DOHH2 (cell line): ENCODE data around the gene PLIN5.
"Not testable (repeated sequence)": the region's sequence is repeated elsewhere in the genome, so short reads cannot be mapped to it uniquely, and the experiment has no call there.

Source experiments
- H3F3A ChIP-seq: fragments of 200-600 bp; sonication (generic), shearing (Covaris generic); 2 replicates; pipeline ENCODE4 v1.6.0; 2016; ENCODE audit warnings: antibody characterized with exemption, mild to moderate bottlenecking; ENCODE audit not compliant: control insufficient read depth, insufficient read depth
- H3K27ac ChIP-seq: fragments of 200-600 bp; sonication (generic); 2 replicates; pipeline ENCODE4 v1.5.1; 2014; ENCODE audit warnings: low read depth, mild to moderate bottlenecking, low read length, moderate library complexity
- H3K27me3 ChIP-seq: fragments of 200-600 bp; sonication (generic); 2 replicates; pipeline ENCODE4 v1.6.1; 2014; ENCODE audit warnings: mild to moderate bottlenecking, low read length, mixed read lengths; ENCODE audit not compliant: control insufficient read depth
- H3K36me3 ChIP-seq: fragments of 200-600 bp; sonication (generic); 2 replicates; pipeline ENCODE4 v1.6.1; 2014; ENCODE audit warnings: mild to moderate bottlenecking, low read length, moderate library complexity, mixed read lengths; ENCODE audit not compliant: control insufficient read depth
- H3K4me1 ChIP-seq: fragments of 200-600 bp; sonication (generic); 2 replicates; pipeline ENCODE4 v1.6.1; 2014; ENCODE audit warnings: mild to moderate bottlenecking, low read length, mixed read lengths; ENCODE audit not compliant: control insufficient read depth
- H3K4me2 ChIP-seq: fragments of 200-600 bp; sonication (generic); 2 replicates; pipeline ENCODE4 v1.6.0; 2014; ENCODE audit warnings: mild to moderate bottlenecking, low read length, moderate library complexity
- H3K4me3 ChIP-seq: fragments of 200-600 bp; sonication (generic); 2 replicates; pipeline ENCODE4 v1.5.1; 2014; ENCODE audit warnings: mild to moderate bottlenecking, low read length, mixed read lengths
- H3K79me2 ChIP-seq: fragments of 200-600 bp; sonication (generic); 2 replicates; pipeline ENCODE4 v1.6.1; 2014; ENCODE audit warnings: mild to moderate bottlenecking, low read length, mixed read lengths; ENCODE audit not compliant: control insufficient read depth
- H3K9me2 ChIP-seq: fragments of 200-600 bp; sonication (generic); replicated peaks from 2 replicates; pipeline ENCODE4 v1.6.1; 2014; ENCODE audit warnings: mild to moderate bottlenecking, low read length, mixed read lengths; ENCODE audit not compliant: control insufficient read depth
- H3K9me3 ChIP-seq: fragments of 200-600 bp; sonication (generic); 2 replicates; pipeline ENCODE4 v1.6.1; 2014; ENCODE audit warnings: antibody characterized with exemption, low read length, mixed read lengths; ENCODE audit not compliant: control insufficient read depth, insufficient read depth
- H4K20me1 ChIP-seq: fragments of 200-600 bp; sonication (generic); 2 replicates; pipeline ENCODE4 v1.6.0; 2014; ENCODE audit warnings: low read depth, mild to moderate bottlenecking, antibody characterized with exemption, low read length, moderate library complexity; ENCODE audit not compliant: control insufficient read depth, insufficient read depth
- EZH2phosphoT487 ChIP-seq: fragments of 200-600 bp; sonication (generic); IDR thresholded peaks from 2 replicates; pipeline ENCODE4 v1.6.1; 2017; ENCODE audit warnings: borderline replicate concordance, mild to moderate bottlenecking, antibody characterized with exemption, low read length, moderate library complexity, mixed read lengths
- TF ChIP-seq, protein P1 (sequence below): fragments of 200-600 bp; sonication (generic); IDR thresholded peaks from one replicate; pipeline ENCODE4 v1.5.1; 2014; ENCODE audit warnings: antibody characterized with exemption, mild to moderate bottlenecking, low read depth, low read length; ENCODE audit not compliant: poor library complexity, severe bottlenecking

The PLIN5 gene

DNA sequence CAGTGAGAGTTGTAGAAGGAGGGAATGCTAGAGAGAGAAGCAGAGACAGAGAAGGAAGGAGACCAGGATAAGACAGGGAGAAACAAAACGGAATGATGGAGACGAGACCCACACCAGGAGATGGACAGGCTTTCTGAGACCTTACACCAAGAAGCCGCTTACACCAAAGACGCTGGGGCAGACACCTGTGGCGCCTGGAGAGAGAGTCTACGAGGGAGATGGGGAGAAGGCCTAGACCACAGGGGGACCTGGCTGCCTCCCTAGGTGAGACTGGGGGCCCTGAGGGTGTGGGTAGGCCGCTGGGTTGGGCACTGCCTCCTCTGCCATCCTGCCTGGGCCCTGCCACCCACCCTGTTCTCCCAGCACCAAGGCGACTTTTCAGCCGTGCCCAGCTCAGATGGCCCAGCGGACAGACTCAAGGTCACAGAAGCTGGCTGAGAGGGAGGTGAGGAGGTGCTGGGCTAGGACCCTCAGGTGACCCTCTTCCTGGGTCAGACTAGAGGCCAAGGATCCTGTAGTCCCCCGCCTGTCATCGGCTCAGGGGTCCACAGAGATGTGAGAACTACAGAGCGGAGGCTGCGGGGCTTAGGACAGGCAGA lies 5.0 kb downstream of the PLIN5 start:
- peaks cover 5% of the 10 kb centered on the region for H3K4me1 ChIP-seq
- no peak overlapping the region for H3K4me2 ChIP-seq
- H3K4me3 ChIP-seq = no peak overlapping the region
- no peak overlapping the region for H3K27ac ChIP-seq
- no peaks in the 10 kb centered on the region for H3F3A ChIP-seq
- H4K20me1 ChIP-seq = no peaks in the 10 kb centered on the region
- no peaks in the 10 kb centered on the region for H3K9me2 ChIP-seq
- no peaks in the 10 kb centered on the region for H3K9me3 ChIP-seq
- H3K36me3 ChIP-seq = no peaks in the 10 kb centered on the region
- H3K79me2 ChIP-seq = no peaks in the 10 kb centered on the region
- H3K27me3 ChIP-seq = 0 out of 2 replicates have a peak, but pooled peaks cover 2% of the 10 kb centered on the region
- TF ChIP-seq, protein P1, sequence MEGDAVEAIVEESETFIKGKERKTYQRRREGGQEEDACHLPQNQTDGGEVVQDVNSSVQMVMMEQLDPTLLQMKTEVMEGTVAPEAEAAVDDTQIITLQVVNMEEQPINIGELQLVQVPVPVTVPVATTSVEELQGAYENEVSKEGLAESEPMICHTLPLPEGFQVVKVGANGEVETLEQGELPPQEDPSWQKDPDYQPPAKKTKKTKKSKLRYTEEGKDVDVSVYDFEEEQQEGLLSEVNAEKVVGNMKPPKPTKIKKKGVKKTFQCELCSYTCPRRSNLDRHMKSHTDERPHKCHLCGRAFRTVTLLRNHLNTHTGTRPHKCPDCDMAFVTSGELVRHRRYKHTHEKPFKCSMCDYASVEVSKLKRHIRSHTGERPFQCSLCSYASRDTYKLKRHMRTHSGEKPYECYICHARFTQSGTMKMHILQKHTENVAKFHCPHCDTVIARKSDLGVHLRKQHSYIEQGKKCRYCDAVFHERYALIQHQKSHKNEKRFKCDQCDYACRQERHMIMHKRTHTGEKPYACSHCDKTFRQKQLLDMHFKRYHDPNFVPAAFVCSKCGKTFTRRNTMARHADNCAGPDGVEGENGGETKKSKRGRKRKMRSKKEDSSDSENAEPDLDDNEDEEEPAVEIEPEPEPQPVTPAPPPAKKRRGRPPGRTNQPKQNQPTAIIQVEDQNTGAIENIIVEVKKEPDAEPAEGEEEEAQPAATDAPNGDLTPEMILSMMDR = no peak
- no peak for TF ChIP-seq EZH2phosphoT487

DNA sequence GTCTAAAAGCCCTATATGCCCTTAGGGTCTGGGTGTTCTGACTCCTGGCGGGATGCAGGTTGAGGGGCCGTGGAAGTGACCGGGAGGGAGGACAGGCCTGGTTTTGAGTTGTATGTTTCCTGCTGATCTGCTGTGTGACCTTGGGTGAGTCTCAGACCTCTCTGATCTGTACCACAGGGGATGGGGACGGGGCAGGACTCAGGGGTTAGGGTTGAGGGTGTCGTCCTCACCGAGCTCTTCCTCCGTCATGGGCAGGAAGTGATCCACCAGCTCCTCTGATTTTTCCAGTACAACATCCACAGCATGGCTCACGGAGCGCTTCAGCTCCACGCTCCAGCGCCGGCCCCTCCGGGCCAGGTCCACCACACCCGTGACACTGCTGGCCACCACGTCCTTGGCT lies 6.2 kb downstream of the PLIN5 start:
- H3K27me3 ChIP-seq = no peaks in the 10 kb centered on the region
- H3K4me2 ChIP-seq = no peak overlapping the region
- no peaks in the 10 kb centered on the region for H3K36me3 ChIP-seq
- no peaks in the 10 kb centered on the region for H3K79me2 ChIP-seq
- no peaks in the 10 kb centered on the region for H4K20me1 ChIP-seq
- no peaks in the 10 kb centered on the region for H3K4me1 ChIP-seq
- no peaks in the 10 kb centered on the region for H3K9me3 ChIP-seq
- H3K4me3 ChIP-seq = no peak overlapping the region
- TF ChIP-seq, protein P1 = no peak
- no peak for TF ChIP-seq EZH2phosphoT487
- H3F3A ChIP-seq = no peaks in the 10 kb centered on the region
- no peaks in the 10 kb centered on the region for H3K9me2 ChIP-seq
- no peak overlapping the region for H3K27ac ChIP-seq

DNA sequence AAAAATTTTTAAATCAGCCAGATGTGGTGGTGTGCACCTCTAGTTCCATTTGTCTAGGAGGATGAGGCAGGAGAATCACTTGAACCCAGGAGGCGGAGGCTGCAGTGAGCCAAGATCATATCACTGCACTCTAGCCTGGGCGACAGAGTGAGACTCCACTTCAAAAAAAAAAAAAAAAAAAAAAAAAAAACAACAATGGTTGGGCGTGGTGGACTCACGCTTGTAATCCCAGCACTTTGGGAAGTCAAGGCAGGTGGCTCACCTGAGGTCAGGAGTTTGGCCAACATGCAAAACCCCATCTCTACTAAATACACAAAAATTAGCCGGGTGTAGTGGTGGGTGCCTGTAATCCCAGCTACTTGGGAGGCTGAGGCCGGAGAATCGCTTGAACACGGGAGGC lies 7.6 kb downstream of the PLIN5 start:
- H3K27me3 ChIP-seq, H3K4me3 ChIP-seq, H3K79me2 ChIP-seq, H4K20me1 ChIP-seq, H3K36me3 ChIP-seq, H3K9me2 ChIP-seq, H3K9me3 ChIP-seq, H3K4me1 ChIP-seq, H3F3A ChIP-seq, H3K27ac ChIP-seq, H3K4me2 ChIP-seq: not testable (repeated sequence)

DNA sequence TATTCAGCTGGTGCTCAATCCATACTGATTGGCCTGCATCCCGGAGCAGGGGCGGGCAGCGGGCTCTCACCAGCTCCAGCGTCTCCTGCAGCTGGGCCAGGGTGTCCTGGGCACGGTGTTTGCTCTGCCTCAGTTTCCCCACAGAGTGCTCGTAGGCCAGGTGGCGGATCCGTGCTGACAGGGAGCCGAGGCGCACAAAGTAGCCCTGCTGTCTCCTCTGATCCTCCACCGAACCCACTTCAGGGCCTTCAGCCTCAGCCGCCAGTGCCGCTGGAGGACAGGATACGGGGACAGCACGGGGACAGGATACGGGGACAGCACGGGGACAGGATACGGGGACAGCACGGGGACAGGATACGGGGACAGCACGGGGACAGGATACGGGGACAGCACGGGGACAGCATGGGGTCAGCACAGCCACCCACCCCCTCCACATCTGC lies 9.4 kb downstream of the PLIN5 start:
- Histone ChIP-seq H3K9me2 (no peaks in the 10 kb centered on the region), H3K79me2 (no peaks in the 10 kb centered on the region), H3K4me3 (no peak overlapping the region), H3K27ac (no peak overlapping the region), H3K4me1 (no peaks in the 10 kb centered on the region), H3K36me3 (no peaks in the 10 kb centered on the region), H3K27me3 (no peaks in the 10 kb centered on the region), H3K4me2 (no peak overlapping the region), H3F3A (no peaks in the 10 kb centered on the region), H4K20me1 (no peaks in the 10 kb centered on the region), H3K9me3 (no peaks in the 10 kb centered on the region)
- no peak for TF ChIP-seq EZH2phosphoT487
- TF ChIP-seq, protein P1 = no peak
